ENCODE results near the gene DDX20.

DNA sequence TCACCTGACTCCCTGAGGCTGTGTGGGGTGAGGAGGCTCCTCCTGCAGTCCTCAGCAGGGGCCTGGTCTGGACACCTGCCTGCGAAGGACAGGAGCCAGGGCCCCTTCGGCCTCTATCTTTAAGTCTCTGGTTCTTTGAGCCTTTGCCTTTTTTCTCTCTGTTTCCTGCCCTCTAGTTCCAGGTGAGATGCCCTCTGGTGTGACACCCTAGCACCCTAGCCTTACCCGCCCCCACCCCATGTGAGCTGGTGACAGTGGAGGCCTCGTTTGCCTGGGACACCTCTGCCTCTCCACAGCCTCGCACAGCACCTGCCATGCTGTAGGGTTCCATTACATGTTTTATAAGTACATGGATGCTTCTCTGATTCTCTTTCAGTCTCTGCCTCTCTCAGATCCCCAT is 47.3 kb downstream of the DDX20 start:
- TF ChIP-seq, protein P1, sequence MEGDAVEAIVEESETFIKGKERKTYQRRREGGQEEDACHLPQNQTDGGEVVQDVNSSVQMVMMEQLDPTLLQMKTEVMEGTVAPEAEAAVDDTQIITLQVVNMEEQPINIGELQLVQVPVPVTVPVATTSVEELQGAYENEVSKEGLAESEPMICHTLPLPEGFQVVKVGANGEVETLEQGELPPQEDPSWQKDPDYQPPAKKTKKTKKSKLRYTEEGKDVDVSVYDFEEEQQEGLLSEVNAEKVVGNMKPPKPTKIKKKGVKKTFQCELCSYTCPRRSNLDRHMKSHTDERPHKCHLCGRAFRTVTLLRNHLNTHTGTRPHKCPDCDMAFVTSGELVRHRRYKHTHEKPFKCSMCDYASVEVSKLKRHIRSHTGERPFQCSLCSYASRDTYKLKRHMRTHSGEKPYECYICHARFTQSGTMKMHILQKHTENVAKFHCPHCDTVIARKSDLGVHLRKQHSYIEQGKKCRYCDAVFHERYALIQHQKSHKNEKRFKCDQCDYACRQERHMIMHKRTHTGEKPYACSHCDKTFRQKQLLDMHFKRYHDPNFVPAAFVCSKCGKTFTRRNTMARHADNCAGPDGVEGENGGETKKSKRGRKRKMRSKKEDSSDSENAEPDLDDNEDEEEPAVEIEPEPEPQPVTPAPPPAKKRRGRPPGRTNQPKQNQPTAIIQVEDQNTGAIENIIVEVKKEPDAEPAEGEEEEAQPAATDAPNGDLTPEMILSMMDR (IDR thresholded peaks at IDR 0.05; ENCODE audit: insufficient read depth, low read depth, low read length), result no peak
- no peak for TF ChIP-seq EZH2 (IDR thresholded peaks at IDR 0.05; ENCODE audit: insufficient read depth, low read length)

Measured in astrocyte (in vitro differentiated cells and primary cell).